IPS-20b (cell line): ENCODE data around the gene SGCD.

Experiments used
- H3K27ac ChIP-seq: one replicate; pipeline ENCODE4 v1.5.1; 2013; ENCODE audit warnings: low read length
- H3K27me3 ChIP-seq: 2 replicates; pipeline ENCODE4 v1.6.1; 2013; ENCODE audit warnings: mild to moderate bottlenecking, low read length, inconsistent platforms; ENCODE audit not compliant: insufficient read depth
- H3K36me3 ChIP-seq: 2 replicates; pipeline ENCODE4 v1.6.1; 2013; ENCODE audit warnings: low read depth, mild to moderate bottlenecking, inconsistent platforms, low read length, moderate library complexity; ENCODE audit not compliant: insufficient read depth
- H3K4me1 ChIP-seq: 2 replicates; pipeline ENCODE4 v1.6.1; 2013; ENCODE audit warnings: mild to moderate bottlenecking, control low read depth, inconsistent platforms, low read length, moderate library complexity; ENCODE audit not compliant: insufficient read depth
- H3K4me3 ChIP-seq: 2 replicates; pipeline ENCODE4 v1.5.1; 2013; ENCODE audit warnings: mild to moderate bottlenecking, low read length, inconsistent platforms
- H3K9ac ChIP-seq: 2 replicates; pipeline ENCODE4 v1.6.1; 2013; ENCODE audit warnings: low read depth, mild to moderate bottlenecking, inconsistent platforms, low read length, moderate library complexity
- H3K9me3 ChIP-seq: 2 replicates; pipeline ENCODE4 v1.6.1; 2013; ENCODE audit warnings: mild to moderate bottlenecking, low read depth, low read length, inconsistent platforms; ENCODE audit not compliant: insufficient read depth

SGCD gene

GRCh38 chr5:156716591-156717380 lies 389.8 kb downstream of the SGCD start:
- Histone ChIP-seq H3K27me3 (no peaks in the 10 kb centered on the region), H3K27ac (no peak overlapping the region), H3K9me3 (no peaks in the 10 kb centered on the region), H3K4me3 (no peak overlapping the region), H3K36me3 (no peaks in the 10 kb centered on the region), H3K9ac (no peak overlapping the region), H3K4me1 (peaks cover 30% of the 10 kb centered on the region)

GRCh38 chr5:156718985-156719384 lies 392.0 kb downstream of the SGCD start:
- Histone ChIP-seq H3K27me3 (no peaks in the 10 kb centered on the region), H3K9me3 (no peaks in the 10 kb centered on the region), H3K36me3 (no peaks in the 10 kb centered on the region), H3K4me1 (peaks cover 24% of the 10 kb centered on the region), H3K9ac (no peak overlapping the region), H3K4me3 (no peak overlapping the region), H3K27ac (no peak overlapping the region)

- Histone ChIP-seq H3K27me3 (no peaks in the 10 kb centered on the region), H3K4me3 (no peak overlapping the region), H3K36me3 (no peaks in the 10 kb centered on the region), H3K9me3 (no peaks in the 10 kb centered on the region), H3K4me1 (peaks cover 7% of the 10 kb centered on the region), H3K9ac (no peak overlapping the region), H3K27ac (no peak overlapping the region)
These were observed 395.4 kb downstream of the SGCD start for GRCh38 chr5:156722358-156722757.

- Histone ChIP-seq H3K9me3 (no peaks in the 10 kb centered on the region), H3K9ac (no peak overlapping the region), H3K4me3 (no peak overlapping the region), H3K27me3 (no peaks in the 10 kb centered on the region), H3K36me3 (no peaks in the 10 kb centered on the region), H3K4me1 (no peaks in the 10 kb centered on the region), H3K27ac (no peak overlapping the region)
These were observed 408.5 kb downstream of the SGCD start for GRCh38 chr5:156735477-156735876.

GRCh38 chr5:156741516-156741915 lies 414.6 kb downstream of the SGCD start:
- Histone ChIP-seq H3K9ac (no peak overlapping the region), H3K27me3 (no peaks in the 10 kb centered on the region), H3K36me3 (no peaks in the 10 kb centered on the region), H3K27ac (no peak overlapping the region), H3K4me1 (no peaks in the 10 kb centered on the region), H3K9me3 (no peaks in the 10 kb centered on the region), H3K4me3 (no peak overlapping the region)

- no peak overlapping the region for H3K4me3 ChIP-seq
- no peaks in the 10 kb centered on the region for H3K9me3 ChIP-seq
- no peaks in the 10 kb centered on the region for H3K27me3 ChIP-seq
- no peak overlapping the region for H3K27ac ChIP-seq
- H3K4me1 ChIP-seq = no peaks in the 10 kb centered on the region
- no peaks in the 10 kb centered on the region for H3K36me3 ChIP-seq
- H3K9ac ChIP-seq = no peak overlapping the region
These were observed 426.9 kb downstream of the SGCD start for GRCh38 chr5:156753846-156754245.

- H3K4me3 ChIP-seq = no peak overlapping the region
- no peaks in the 10 kb centered on the region for H3K27me3 ChIP-seq
- H3K27ac ChIP-seq = no peak overlapping the region
- H3K36me3 ChIP-seq = no peaks in the 10 kb centered on the region
- H3K9me3 ChIP-seq = no peaks in the 10 kb centered on the region
- no peaks in the 10 kb centered on the region for H3K4me1 ChIP-seq
- no peak overlapping the region for H3K9ac ChIP-seq
These were observed 428.6 kb downstream of the SGCD start for GRCh38 chr5:156755421-156756087.

GRCh38 chr5:156758011-156758791 lies 431.2 kb downstream of the SGCD start:
- peaks cover 7% of the 10 kb centered on the region; the same call in 1 of the 2 replicates for H3K4me1 ChIP-seq

GRCh38 chr5:156759156-156759555 lies 432.2 kb downstream of the SGCD start:
- H3K27me3 ChIP-seq = no peaks in the 10 kb centered on the region
- H3K36me3 ChIP-seq = no peaks in the 10 kb centered on the region
- no peak overlapping the region for H3K4me3 ChIP-seq
- H3K27ac ChIP-seq = no peak overlapping the region
- H3K4me1 ChIP-seq = peaks cover 17% of the 10 kb centered on the region
- H3K9ac ChIP-seq = no peak overlapping the region
- H3K9me3 ChIP-seq = no peaks in the 10 kb centered on the region

More at GRCh38 chr5:156758011-156758791, 431.2 kb downstream of the SGCD start:
- Histone ChIP-seq H3K4me3 (no peak overlapping the region), H3K36me3 (no peaks in the 10 kb centered on the region), H3K27me3 (no peaks in the 10 kb centered on the region), H3K27ac (no peak overlapping the region), H3K9ac (no peak overlapping the region), H3K9me3 (no peaks in the 10 kb centered on the region)

GRCh38 chr5:156762771-156763170 lies 435.8 kb downstream of the SGCD start:
- no peak overlapping the region for H3K27ac ChIP-seq
- H3K36me3 ChIP-seq = no peaks in the 10 kb centered on the region
- peaks cover 23% of the 10 kb centered on the region for H3K4me1 ChIP-seq
- no peaks in the 10 kb centered on the region for H3K27me3 ChIP-seq
- H3K9ac ChIP-seq = no peak overlapping the region
- no peak overlapping the region for H3K4me3 ChIP-seq
- H3K9me3 ChIP-seq = no peaks in the 10 kb centered on the region

- Histone ChIP-seq H3K36me3 (no peaks in the 10 kb centered on the region), H3K27ac (no peak overlapping the region), H3K4me1 (peaks cover 23% of the 10 kb centered on the region), H3K9ac (no peak overlapping the region; the same call in 1 of the 2 replicates), H3K27me3 (no peaks in the 10 kb centered on the region), H3K9me3 (no peaks in the 10 kb centered on the region), H3K4me3 (no peak overlapping the region)
These were observed 437.4 kb downstream of the SGCD start for GRCh38 chr5:156764176-156764971.
